Measurements from ENCODE around the gene TRIM59.

Gene TRIM59

GRCh38 chr3:160449636-160450598 lies at the start of gene TRIM59:
Gene TRIM59, minus strand, starts transcription at chr3:160449786. Its CDS starts 10,603 bp downstream, at chr3:160439183.
- DNase-seq: peak; percentile 95 to 97

GRCh38 chr3:160498202-160498601 lies 48.6 kb upstream of the TRIM59 start:
- DNase-seq: no peak

GRCh38 chr3:160490166-160490565 lies 40.6 kb upstream of the TRIM59 start:
- DNase-seq: no peak

- no peak for DNase-seq
Observed at GRCh38 chr3:160486459-160486869, 36.9 kb upstream of the TRIM59 start.

- DNase-seq: no peak
Observed at GRCh38 chr3:160482796-160483195, 33.2 kb upstream of the TRIM59 start.

GRCh38 chr3:160481856-160482255 lies 32.3 kb upstream of the TRIM59 start:
- no peak for DNase-seq

GRCh38 chr3:160480931-160481330 lies 31.3 kb upstream of the TRIM59 start:
- no peak for DNase-seq

GRCh38 chr3:160479376-160479775 lies 29.8 kb upstream of the TRIM59 start:
- no peak for DNase-seq

GRCh38 chr3:160478338-160478737 lies 28.8 kb upstream of the TRIM59 start:
- DNase-seq: no peak

- DNase-seq: no peak
Observed at GRCh38 chr3:160477750-160478149, 28.2 kb upstream of the TRIM59 start.

- no peak for DNase-seq
Observed at GRCh38 chr3:160475884-160476283, 26.3 kb upstream of the TRIM59 start.

GRCh38 chr3:160475153-160475552 lies 25.6 kb upstream of the TRIM59 start:
- DNase-seq: no peak

GRCh38 chr3:160474416-160474838 lies 24.8 kb upstream of the TRIM59 start:
- no peak for DNase-seq

- DNase-seq: no peak
Observed at GRCh38 chr3:160473978-160474377, 24.4 kb upstream of the TRIM59 start.

GRCh38 chr3:160473221-160473620 lies 23.6 kb upstream of the TRIM59 start:
- no peak for DNase-seq

- no peak for DNase-seq
Observed at GRCh38 chr3:160472344-160472743, 22.8 kb upstream of the TRIM59 start.

GRCh38 chr3:160471892-160472291 lies 22.3 kb upstream of the TRIM59 start:
- no peak for DNase-seq

GRCh38 chr3:160470181-160470580 lies 20.6 kb upstream of the TRIM59 start:
- DNase-seq: no peak

- DNase-seq: no peak
Observed at GRCh38 chr3:160464971-160465370, 15.4 kb upstream of the TRIM59 start.

GRCh38 chr3:160464321-160464720 lies 14.7 kb upstream of the TRIM59 start:
- DNase-seq: no peak

- DNase-seq: no peak
Observed at GRCh38 chr3:160460033-160460432, 10.4 kb upstream of the TRIM59 start.

GRCh38 chr3:160459450-160459970 lies 9.9 kb upstream of the TRIM59 start:
- DNase-seq: no peak

- DNase-seq: no peak
Observed at GRCh38 chr3:160458151-160458550, 8.6 kb upstream of the TRIM59 start.

- DNase-seq: no peak
Observed at GRCh38 chr3:160455846-160456245, 6.3 kb upstream of the TRIM59 start.
